ENCODE results near the gene RCAN1. TPM values are rescaled to one million over a fixed set of nuclear protein-coding genes. Genes with fewer than 3 reads are reported as not detected.

RCAN1 gene
- total RNA-seq, 1 donor from 2014 or later = 9.1 TPM

DNA sequence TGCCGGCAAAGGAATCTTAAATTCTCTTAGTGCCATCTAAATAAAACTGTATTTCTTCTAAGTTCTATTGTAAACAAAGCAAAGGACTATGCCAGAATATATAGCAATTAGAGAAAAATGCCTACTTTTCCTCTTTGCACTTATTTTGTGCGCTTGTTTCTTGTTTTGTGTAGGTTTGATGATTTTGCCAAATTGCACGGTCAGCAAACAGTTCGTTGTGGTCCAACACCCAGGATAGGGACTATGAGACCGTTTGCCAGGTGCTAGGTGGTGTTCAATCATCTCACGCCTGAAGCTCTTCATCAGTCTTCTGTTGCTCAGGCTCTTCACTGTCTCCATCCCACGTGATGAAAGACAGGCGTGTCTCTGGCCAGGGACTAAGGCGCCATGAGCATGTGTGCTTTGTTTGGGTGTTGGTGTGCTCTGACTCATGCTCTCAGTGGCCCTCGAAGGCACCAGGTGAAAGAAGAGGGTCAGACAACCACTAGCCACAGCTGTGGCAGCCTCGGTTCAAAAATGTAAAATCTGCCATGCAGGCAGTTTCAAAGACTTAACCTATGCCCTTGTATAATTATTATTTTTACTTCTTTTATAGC, 66.0 kb downstream of the RCAN1 start:
- TF ChIP-seq, protein P1, sequence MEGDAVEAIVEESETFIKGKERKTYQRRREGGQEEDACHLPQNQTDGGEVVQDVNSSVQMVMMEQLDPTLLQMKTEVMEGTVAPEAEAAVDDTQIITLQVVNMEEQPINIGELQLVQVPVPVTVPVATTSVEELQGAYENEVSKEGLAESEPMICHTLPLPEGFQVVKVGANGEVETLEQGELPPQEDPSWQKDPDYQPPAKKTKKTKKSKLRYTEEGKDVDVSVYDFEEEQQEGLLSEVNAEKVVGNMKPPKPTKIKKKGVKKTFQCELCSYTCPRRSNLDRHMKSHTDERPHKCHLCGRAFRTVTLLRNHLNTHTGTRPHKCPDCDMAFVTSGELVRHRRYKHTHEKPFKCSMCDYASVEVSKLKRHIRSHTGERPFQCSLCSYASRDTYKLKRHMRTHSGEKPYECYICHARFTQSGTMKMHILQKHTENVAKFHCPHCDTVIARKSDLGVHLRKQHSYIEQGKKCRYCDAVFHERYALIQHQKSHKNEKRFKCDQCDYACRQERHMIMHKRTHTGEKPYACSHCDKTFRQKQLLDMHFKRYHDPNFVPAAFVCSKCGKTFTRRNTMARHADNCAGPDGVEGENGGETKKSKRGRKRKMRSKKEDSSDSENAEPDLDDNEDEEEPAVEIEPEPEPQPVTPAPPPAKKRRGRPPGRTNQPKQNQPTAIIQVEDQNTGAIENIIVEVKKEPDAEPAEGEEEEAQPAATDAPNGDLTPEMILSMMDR (IDR thresholded peaks at IDR 0.05; ENCODE audit: unreplicated experiment) = no peak
- H3K4me3 Mint-ChIP-seq (ENCODE audit: unreplicated experiment) = no peak overlapping the region

DNA sequence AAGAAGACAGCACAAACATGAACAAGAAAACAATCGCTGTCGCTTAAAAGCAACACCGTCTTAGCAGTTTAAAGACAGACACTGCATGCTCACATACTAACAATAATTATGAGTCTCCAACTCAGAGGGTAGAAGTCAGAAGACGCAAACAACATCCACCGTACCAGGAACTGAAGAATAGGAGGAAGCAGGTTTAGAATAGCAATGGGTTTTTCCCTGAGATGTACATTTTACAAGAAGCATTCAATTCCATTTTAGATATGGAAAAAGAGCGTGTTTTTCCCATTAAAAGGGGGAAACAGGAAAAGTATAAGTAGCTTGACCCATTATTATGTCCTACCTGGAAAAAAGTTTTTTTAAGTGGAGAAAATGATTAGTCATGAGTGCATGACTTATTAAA, 68.4 kb downstream of the RCAN1 start:
- no peaks in the 10 kb centered on the region for H3K9me3 Mint-ChIP-seq (ENCODE audit: unreplicated experiment)
- TF ChIP-seq, protein P1 (IDR thresholded peaks at IDR 0.05; ENCODE audit: unreplicated experiment) = no peak
- peaks cover 6% of the 10 kb centered on the region for H3K27me3 Mint-ChIP-seq (ENCODE audit: unreplicated experiment)
- H3K36me3 Mint-ChIP-seq (ENCODE audit: low read depth, unreplicated experiment) = no peaks in the 10 kb centered on the region
- no peak overlapping the region for H3K4me3 Mint-ChIP-seq (ENCODE audit: unreplicated experiment)
- no peak for DNase-seq (ENCODE audit: low spot score)
- peaks cover 24% of the 10 kb centered on the region for H3K4me1 Mint-ChIP-seq (ENCODE audit: unreplicated experiment)
- peak overlapping the region; percentile 48 for H3K27ac Mint-ChIP-seq (ENCODE audit: unreplicated experiment)

More for the DNA sequence above, 66.0 kb downstream of the RCAN1 start:
- no peak for DNase-seq (ENCODE audit: low spot score)
- no peaks in the 10 kb centered on the region for H3K9me3 Mint-ChIP-seq (ENCODE audit: unreplicated experiment)
- peaks cover 1% of the 10 kb centered on the region for H3K27me3 Mint-ChIP-seq (ENCODE audit: unreplicated experiment)
- peaks cover 24% of the 10 kb centered on the region for H3K4me1 Mint-ChIP-seq (ENCODE audit: unreplicated experiment)
- no peaks in the 10 kb centered on the region for H3K36me3 Mint-ChIP-seq (ENCODE audit: low read depth, unreplicated experiment)
- H3K27ac Mint-ChIP-seq (ENCODE audit: unreplicated experiment) = no peak overlapping the region

DNA sequence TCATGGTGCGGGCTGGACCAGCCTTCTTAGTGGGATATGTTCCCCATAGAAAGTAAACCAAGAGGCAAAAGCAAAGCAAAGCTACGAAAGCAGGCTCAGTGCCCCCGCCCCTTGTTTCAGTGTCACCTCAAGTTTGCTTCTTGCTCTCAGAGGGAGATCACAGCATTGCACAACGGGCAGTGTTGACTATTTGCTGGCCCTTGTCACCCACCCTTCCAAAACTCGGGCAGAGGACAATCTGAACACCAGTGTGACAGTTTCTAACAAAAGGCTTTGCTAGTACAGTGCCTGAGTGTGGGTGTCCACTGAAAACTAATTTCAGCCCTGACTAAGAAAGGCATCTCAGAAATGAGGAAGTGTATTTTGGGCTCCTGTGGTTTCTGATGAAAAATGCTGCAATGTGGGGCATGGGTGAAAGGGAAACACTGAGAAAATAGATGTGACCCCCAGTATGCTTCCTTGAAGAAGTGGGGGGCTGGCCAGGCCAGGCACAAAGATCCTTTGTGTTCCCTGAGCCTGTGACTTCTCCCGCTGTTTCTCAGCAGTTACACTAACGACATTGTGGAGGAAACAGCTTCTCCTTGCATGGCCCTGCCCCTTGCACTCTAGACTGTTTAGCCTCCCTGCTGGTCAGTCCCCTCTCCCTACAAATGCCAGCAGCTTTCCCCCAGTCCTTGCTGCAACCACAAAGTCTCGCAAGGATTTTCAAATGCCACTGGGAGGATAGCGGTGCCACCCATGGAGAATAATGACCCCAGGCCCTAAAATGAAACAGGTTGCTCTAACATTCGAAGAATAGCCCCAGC, 69.6 kb downstream of the RCAN1 start:
- TF ChIP-seq, protein P1 (IDR thresholded peaks at IDR 0.05; ENCODE audit: unreplicated experiment) = no peak
- no peak overlapping the region for H3K4me3 Mint-ChIP-seq (ENCODE audit: unreplicated experiment)
- no peak for DNase-seq (ENCODE audit: low spot score)

DNA sequence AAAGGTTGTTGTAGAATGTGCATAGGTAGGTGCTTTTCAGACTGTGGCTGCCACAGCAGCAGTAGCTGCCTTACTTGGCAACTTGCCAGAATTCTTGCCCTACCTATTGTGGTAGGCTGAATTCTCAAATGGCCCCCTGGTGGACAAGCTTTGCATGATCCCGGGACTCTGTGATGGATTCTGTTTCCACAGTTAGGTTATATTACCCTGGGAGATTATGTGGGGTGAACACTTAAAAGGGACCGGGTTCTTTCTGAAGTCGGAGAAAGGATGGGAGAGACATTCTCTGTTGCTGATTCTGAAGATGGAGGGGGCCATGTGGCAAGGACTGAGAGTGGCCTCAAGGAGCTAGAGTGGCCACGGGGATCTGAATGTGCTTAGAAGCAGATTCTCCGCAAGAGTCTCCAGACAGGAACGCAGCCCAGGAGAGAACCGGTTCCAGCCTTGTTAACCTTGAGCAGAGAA, 70.8 kb downstream of the RCAN1 start:
- peak; percentile 76 for DNase-seq (ENCODE audit: low spot score)
- peaks cover 24% of the 10 kb centered on the region for H3K4me1 Mint-ChIP-seq (ENCODE audit: unreplicated experiment)
- no peak overlapping the region for H3K4me3 Mint-ChIP-seq (ENCODE audit: unreplicated experiment)
- no peaks in the 10 kb centered on the region for H3K36me3 Mint-ChIP-seq (ENCODE audit: low read depth, unreplicated experiment)
- peaks cover 6% of the 10 kb centered on the region for H3K27me3 Mint-ChIP-seq (ENCODE audit: unreplicated experiment)
- no peaks in the 10 kb centered on the region for H3K9me3 Mint-ChIP-seq (ENCODE audit: unreplicated experiment)
- H3K27ac Mint-ChIP-seq (ENCODE audit: unreplicated experiment) = no peak overlapping the region
- TF ChIP-seq, protein P1 (IDR thresholded peaks at IDR 0.05; ENCODE audit: unreplicated experiment) = peak; percentile 78

More for the DNA sequence above, 69.6 kb downstream of the RCAN1 start:
- Mint-ChIP-seq H3K36me3 (ENCODE audit: low read depth, unreplicated experiment) (no peaks in the 10 kb centered on the region), H3K9me3 (ENCODE audit: unreplicated experiment) (no peaks in the 10 kb centered on the region), H3K27me3 (ENCODE audit: unreplicated experiment) (peaks cover 6% of the 10 kb centered on the region), H3K4me1 (ENCODE audit: unreplicated experiment) (peaks cover 24% of the 10 kb centered on the region), H3K27ac (ENCODE audit: unreplicated experiment) (peak overlapping the region; percentile 52)

DNA sequence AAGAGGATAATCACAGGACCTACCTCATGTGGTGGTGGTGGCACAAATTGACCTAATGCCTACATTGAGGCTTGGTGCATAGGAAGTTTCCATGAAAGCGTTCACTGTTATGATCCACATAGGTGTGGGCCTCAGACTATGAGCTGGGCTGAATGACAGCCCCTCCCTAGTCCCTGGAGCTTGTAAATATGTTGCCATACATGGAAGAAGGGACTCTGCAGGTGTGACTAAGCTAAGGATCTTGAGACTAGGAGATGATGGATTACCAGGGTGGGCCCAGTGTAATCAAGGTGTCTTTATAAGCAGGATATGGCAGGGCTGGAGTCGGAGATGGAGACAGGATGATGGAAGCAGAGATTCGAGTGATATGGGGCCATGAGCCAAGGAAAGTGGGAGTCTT, 71.9 kb downstream of the RCAN1 start:
- Mint-ChIP-seq H3K27ac (ENCODE audit: unreplicated experiment) (no peak overlapping the region), H3K27me3 (ENCODE audit: unreplicated experiment) (peaks cover 6% of the 10 kb centered on the region), H3K4me1 (ENCODE audit: unreplicated experiment) (peaks cover 24% of the 10 kb centered on the region), H3K9me3 (ENCODE audit: unreplicated experiment) (no peaks in the 10 kb centered on the region), H3K36me3 (ENCODE audit: low read depth, unreplicated experiment) (no peaks in the 10 kb centered on the region), H3K4me3 (ENCODE audit: unreplicated experiment) (no peak overlapping the region)
- TF ChIP-seq, protein P1 (IDR thresholded peaks at IDR 0.05; ENCODE audit: unreplicated experiment) = no peak
- DNase-seq (ENCODE audit: low spot score) = no peak
